ENCODE data around the gene MARCHF6. TPM values are rescaled to one million over a fixed set of nuclear protein-coding genes. Genes with fewer than 3 reads are reported as not detected.

The MARCHF6 gene
- total RNA-seq, 1 donor from 2014 or later = 190 TPM

DNA sequence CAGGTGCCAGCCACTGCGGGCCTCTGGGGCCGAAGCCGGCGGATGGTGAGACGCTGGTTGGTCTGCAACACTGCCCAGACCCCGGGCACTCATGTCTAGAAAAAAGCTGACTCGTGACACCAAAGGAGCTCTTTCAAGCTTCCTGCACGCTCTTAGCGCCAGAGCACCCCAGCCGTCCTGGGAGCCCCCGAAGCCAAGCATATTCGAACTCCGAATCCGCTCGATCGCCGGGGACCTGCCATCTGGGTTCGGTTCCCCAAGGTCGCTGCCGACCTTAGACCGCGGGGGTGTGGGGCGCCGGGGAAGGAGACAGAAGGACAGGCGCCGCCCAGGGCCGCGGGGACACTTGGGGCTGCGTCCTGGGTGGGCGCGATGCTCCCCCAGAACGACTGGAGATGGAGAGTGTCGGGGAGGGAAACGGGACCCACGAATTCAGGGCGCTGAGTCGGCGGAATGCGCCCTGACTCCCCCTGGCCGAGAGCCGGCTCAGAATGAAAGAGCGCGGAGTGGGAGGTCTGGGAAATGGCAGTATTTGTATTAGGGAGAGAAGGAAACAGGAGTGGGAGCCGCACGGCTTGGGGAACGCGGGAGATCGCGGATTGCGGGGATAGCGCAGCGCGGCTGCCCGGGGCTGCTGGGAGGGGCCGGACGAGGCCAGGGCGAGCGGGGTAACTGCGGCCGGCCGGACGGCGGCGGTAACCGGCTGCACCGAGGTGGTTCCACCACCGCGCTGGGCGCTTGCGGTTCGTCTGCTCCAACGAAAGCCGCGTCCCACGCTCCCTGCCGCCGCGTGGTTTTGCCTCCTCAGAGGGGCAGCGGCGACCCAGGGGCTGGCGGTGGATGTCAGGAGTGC, 20.1 kb upstream of the MARCHF6 start:
- Mint-ChIP-seq H3K27ac (ENCODE audit: unreplicated experiment) (peak overlapping the region; percentile 80), H3K4me3 (ENCODE audit: unreplicated experiment) (peak overlapping the region; percentile 80), H3K27me3 (ENCODE audit: unreplicated experiment) (no peaks in the 10 kb centered on the region), H3K4me1 (ENCODE audit: unreplicated experiment) (peaks cover 56% of the 10 kb centered on the region), H3K36me3 (ENCODE audit: unreplicated experiment) (no peaks in the 10 kb centered on the region), H3K9me3 (ENCODE audit: unreplicated experiment) (no peaks in the 10 kb centered on the region)
- peak; percentile 31 for TF ChIP-seq CTCF (IDR thresholded peaks at IDR 0.05)
- DNase-seq (ENCODE audit: extremely low spot score, unreplicated experiment) = peak; percentile 87

GRCh38 chr5:10334831-10335230, 18.7 kb upstream of the MARCHF6 start:
- Mint-ChIP-seq H3K9me3 (ENCODE audit: unreplicated experiment) (no peaks in the 10 kb centered on the region), H3K4me3 (ENCODE audit: unreplicated experiment) (no peak overlapping the region), H3K27ac (ENCODE audit: unreplicated experiment) (no peak overlapping the region), H3K36me3 (ENCODE audit: unreplicated experiment) (no peaks in the 10 kb centered on the region), H3K4me1 (ENCODE audit: unreplicated experiment) (peaks cover 42% of the 10 kb centered on the region), H3K27me3 (ENCODE audit: unreplicated experiment) (no peaks in the 10 kb centered on the region)
- peak; percentile 7 for DNase-seq (ENCODE audit: extremely low spot score, unreplicated experiment)
- no peak for TF ChIP-seq CTCF (IDR thresholded peaks at IDR 0.05)

DNA sequence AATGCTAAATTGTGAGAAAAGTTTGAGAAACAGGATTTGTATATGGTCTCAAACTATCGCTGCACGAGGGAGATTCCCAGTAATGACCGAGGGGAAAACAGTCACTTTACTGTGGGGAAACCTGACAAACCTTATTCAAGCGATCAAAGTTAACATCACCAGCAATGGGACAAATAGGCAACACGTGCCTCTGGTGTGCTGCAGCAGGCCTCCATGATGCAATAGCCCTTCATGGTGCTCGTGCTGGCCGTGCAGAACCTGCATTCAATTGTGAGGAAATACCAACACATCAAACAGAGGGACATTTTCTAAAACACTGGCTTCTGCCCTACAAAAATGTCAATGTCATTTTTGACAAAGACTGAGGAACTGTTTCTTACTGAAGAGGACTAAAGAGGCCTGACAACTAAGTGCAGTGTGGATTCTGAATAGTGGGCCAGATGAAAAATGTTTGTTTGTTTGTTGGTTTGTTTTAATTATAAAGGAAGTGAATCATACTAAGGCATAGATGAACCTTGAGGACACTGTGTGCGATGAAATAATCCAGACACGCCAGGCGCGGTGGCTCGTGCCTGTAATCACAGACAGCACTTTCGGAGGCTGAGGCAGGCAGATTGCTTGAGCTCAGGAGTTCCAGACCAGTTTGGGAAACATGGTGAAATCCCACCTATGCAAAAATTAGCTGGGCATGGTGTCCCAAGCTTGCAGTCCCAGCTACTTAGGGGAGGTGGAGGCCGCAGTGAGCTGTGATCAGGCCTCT, 17.6 kb upstream of the MARCHF6 start:
- H3K9me3 Mint-ChIP-seq (ENCODE audit: unreplicated experiment) = no peaks in the 10 kb centered on the region
- no peak overlapping the region for H3K4me3 Mint-ChIP-seq (ENCODE audit: unreplicated experiment)
- DNase-seq (ENCODE audit: extremely low spot score, unreplicated experiment) = peak; percentile 34
- no peaks in the 10 kb centered on the region for H3K36me3 Mint-ChIP-seq (ENCODE audit: unreplicated experiment)
- no peak overlapping the region for H3K27ac Mint-ChIP-seq (ENCODE audit: unreplicated experiment)
- H3K27me3 Mint-ChIP-seq (ENCODE audit: unreplicated experiment) = no peaks in the 10 kb centered on the region
- no peak for TF ChIP-seq CTCF (IDR thresholded peaks at IDR 0.05)
- peaks cover 31% of the 10 kb centered on the region for H3K4me1 Mint-ChIP-seq (ENCODE audit: unreplicated experiment)

DNA sequence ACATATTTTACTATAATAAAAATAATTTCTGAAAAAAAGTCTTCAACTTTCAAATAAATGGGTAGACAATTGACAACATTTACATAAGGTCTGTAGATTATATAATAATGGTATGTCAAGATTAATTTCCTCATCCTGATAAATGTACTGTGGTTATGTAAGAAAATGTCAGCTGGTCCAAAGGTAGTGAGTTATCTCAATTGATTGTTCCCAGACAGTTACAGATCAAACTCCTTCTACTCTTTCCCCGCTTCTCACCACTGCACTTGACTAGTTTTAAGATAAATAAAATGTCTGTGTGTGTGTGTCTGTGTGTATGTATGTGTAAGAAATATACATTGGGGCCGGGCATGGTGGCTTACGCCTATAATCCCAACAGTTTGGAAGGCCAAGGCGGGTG, 16.4 kb upstream of the MARCHF6 start:
- H3K4me3 Mint-ChIP-seq (ENCODE audit: unreplicated experiment) = no peak overlapping the region
- peaks cover 19% of the 10 kb centered on the region for H3K4me1 Mint-ChIP-seq (ENCODE audit: unreplicated experiment)
- no peaks in the 10 kb centered on the region for H3K27me3 Mint-ChIP-seq (ENCODE audit: unreplicated experiment)
- H3K27ac Mint-ChIP-seq (ENCODE audit: unreplicated experiment) = no peak overlapping the region
- DNase-seq (ENCODE audit: extremely low spot score, unreplicated experiment) = no peak
- H3K36me3 Mint-ChIP-seq (ENCODE audit: unreplicated experiment) = no peaks in the 10 kb centered on the region
- TF ChIP-seq CTCF (IDR thresholded peaks at IDR 0.05) = no peak
- no peaks in the 10 kb centered on the region for H3K9me3 Mint-ChIP-seq (ENCODE audit: unreplicated experiment)

- Mint-ChIP-seq H3K27me3 (ENCODE audit: unreplicated experiment) (no peaks in the 10 kb centered on the region), H3K9me3 (ENCODE audit: unreplicated experiment) (no peaks in the 10 kb centered on the region), H3K4me3 (ENCODE audit: unreplicated experiment) (no peak overlapping the region), H3K36me3 (ENCODE audit: unreplicated experiment) (no peaks in the 10 kb centered on the region), H3K27ac (ENCODE audit: unreplicated experiment) (no peak overlapping the region), H3K4me1 (ENCODE audit: unreplicated experiment) (peaks cover 10% of the 10 kb centered on the region)
- no peak for DNase-seq (ENCODE audit: extremely low spot score, unreplicated experiment)
- TF ChIP-seq CTCF (IDR thresholded peaks at IDR 0.05) = no peak
Measured at GRCh38 chr5:10337986-10338385, 15.5 kb upstream of the MARCHF6 start.

Measured in osteocyte (in vitro differentiated cells).